HuH-7.5 (cell line): ENCODE results near the gene CDC7.
"Not testable (repeated sequence)": the region's sequence is repeated elsewhere in the genome, so short reads cannot be mapped to it uniquely, and the experiment has no call there.

Experiments
- DNase-seq: peaks from one replicate; pipeline ENCODE4 v3.0.0; 2011; ENCODE audit warnings: low spot score

The CDC7 gene

GRCh38 chr1:91511386-91511785 lies 10.7 kb downstream of the CDC7 start:
- no peak for DNase-seq

- DNase-seq = no peak
These were observed 12.5 kb downstream of the CDC7 start for GRCh38 chr1:91513160-91513559.

- DNase-seq = no peak
These were observed 13.1 kb downstream of the CDC7 start for GRCh38 chr1:91513706-91514105.

- DNase-seq = no peak
These were observed 15.3 kb downstream of the CDC7 start for GRCh38 chr1:91515994-91516393.

GRCh38 chr1:91516605-91517004 lies 16.0 kb downstream of the CDC7 start:
- DNase-seq = not testable (repeated sequence)

- DNase-seq = not testable (repeated sequence)
These were observed 18.5 kb downstream of the CDC7 start for GRCh38 chr1:91519167-91519566.

- DNase-seq = no peak
These were observed 20.4 kb downstream of the CDC7 start for GRCh38 chr1:91520942-91521507.

- no peak for DNase-seq
These were observed 22.8 kb downstream of the CDC7 start for GRCh38 chr1:91523482-91523881.

- no peak for DNase-seq
These were observed 25.8 kb downstream of the CDC7 start for GRCh38 chr1:91526496-91526895.

GRCh38 chr1:91527266-91527765 lies 26.7 kb downstream of the CDC7 start:
- DNase-seq = no peak

GRCh38 chr1:91527781-91528180 lies 27.1 kb downstream of the CDC7 start:
- DNase-seq = no peak

- no peak for DNase-seq
These were observed 29.2 kb downstream of the CDC7 start for GRCh38 chr1:91529856-91530255.

GRCh38 chr1:91533361-91534024 lies 32.8 kb downstream of the CDC7 start:
- no peak for DNase-seq

- no peak for DNase-seq
These were observed 34.8 kb downstream of the CDC7 start for GRCh38 chr1:91535441-91535840.

GRCh38 chr1:91537281-91537986 lies 36.8 kb downstream of the CDC7 start:
- DNase-seq = no peak

- no peak for DNase-seq
These were observed 37.3 kb downstream of the CDC7 start for GRCh38 chr1:91537987-91538304.

- no peak for DNase-seq
These were observed 40.3 kb downstream of the CDC7 start for GRCh38 chr1:91540910-91541309.

- no peak for DNase-seq
These were observed 41.4 kb downstream of the CDC7 start for GRCh38 chr1:91541918-91542533.

GRCh38 chr1:91545506-91546300 lies 45.1 kb downstream of the CDC7 start:
- no peak for DNase-seq

- peak; percentile 38 for DNase-seq
These were observed 45.6 kb downstream of the CDC7 start for GRCh38 chr1:91546301-91546581.

GRCh38 chr1:91546876-91547275 lies 46.2 kb downstream of the CDC7 start:
- no peak for DNase-seq

- DNase-seq = no peak
These were observed 47.9 kb downstream of the CDC7 start for GRCh38 chr1:91548376-91549040.
